ENCODE measurements around the gene NUMBL.
"Not testable (repeated sequence)": the region's sequence is repeated elsewhere in the genome, so short reads cannot be mapped to it uniquely, and the experiment has no call there.

NUMBL gene

DNA sequence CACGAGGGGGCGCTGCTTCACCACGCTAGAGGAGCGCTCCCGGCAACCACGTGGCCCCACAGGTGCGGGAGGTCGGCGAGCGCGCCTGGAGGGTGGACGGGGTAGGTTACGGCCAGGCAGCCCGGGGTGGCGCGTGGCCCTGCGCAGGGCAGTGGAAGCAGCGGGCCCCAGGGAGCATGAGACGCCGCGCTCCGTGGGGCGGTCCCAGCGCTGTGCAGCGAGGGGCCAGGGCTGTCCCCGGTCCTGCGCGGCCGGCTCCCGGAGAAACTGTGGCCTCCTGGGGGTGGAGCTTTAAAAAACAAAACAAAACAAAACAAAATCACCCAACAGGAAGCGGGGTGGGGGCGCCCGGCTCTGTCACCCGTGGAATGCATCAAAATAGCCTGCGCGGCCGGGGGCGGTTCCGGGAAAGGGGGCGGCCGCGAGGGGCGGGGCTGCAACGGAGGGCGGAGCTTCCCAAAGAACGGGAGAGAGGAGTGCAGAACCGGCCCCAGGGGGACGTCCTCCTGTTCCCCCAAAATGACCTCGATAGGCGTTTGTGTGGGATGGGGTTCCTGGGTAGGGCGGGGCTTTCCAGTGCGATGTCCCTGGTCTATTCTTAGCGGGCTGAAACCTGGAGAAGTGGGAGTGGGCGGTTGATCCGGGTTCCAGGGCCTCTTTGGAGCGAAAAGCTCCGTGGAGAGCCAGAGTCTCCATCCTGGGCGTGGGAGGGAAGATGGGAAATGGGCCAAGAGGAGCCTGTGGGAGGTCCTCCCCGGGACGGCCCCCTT, 27.3 kb downstream of the NUMBL start:
- peak; percentile 64 to 94 for DNase-seq

- DNase-seq = no peak
These were observed 28.8 kb downstream of the NUMBL start for GRCh38 chr19:40661616-40662015.

- DNase-seq = no peak
These were observed 30.9 kb downstream of the NUMBL start for GRCh38 chr19:40659566-40659965.

DNA sequence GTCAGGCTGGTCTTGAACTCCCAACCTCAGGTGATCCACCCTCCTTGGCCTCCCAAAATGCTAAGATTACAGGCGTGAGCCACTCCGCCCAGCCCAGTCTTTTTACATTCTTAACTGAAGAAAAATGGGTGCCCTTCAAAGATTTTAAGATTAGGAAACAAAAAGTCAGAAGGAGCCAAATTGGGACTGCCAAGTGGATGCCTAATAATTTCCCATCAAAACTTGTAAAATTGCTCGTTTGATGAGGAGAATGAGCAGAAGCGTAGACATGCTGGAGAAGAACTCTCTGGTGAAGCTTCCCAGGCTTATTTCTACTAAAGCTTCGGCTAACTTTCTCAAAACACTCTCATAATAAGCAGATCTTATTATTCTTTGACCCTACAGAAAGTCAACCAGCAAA, 31.3 kb downstream of the NUMBL start:
- no peak for DNase-seq

DNA sequence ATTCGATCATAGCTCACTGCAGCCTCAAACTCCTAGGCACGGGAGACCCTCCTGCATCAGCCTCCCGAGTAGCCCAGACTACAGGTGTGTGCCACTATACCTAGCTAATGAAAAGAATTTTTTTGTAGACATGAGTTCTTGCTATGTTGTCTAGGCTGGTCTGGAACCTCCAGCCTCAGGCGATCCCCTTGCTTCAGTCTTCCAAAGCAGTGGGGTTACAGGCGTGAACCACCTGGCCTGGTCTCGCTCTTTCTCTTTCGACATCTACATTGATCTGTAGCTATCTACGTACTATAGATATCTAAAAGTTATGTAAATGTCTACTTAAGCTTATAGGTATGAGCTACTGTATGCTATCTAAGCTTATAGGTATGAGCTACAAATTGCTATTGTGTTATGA, 32.4 kb downstream of the NUMBL start:
- no peak for DNase-seq

DNA sequence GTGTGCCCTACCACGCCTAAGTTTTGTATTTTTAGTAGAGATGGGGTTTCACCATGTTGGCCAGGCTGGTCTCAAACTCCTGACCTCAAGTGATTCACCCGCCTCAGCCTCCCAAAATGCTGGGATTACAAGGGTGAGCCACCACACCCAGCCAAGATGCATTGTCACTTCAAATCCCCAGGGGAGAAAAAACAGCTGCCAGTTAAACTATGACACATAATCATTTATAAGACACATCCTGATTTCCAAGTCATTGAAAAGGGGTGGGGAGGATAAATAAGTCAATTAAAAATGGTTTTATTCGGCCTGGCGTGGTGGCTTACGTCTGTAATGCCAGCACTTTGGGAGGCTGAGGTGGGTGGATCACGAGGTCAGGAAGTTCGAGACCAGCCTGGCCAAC, 34.8 kb downstream of the NUMBL start:
- DNase-seq = not testable (repeated sequence)

GRCh38 chr19:40652303-40652702, 38.1 kb downstream of the NUMBL start:
- not testable (repeated sequence) for DNase-seq

- DNase-seq = no peak
These were observed 39.6 kb downstream of the NUMBL start for GRCh38 chr19:40650749-40651305.

GRCh38 chr19:40649903-40650675, 40.4 kb downstream of the NUMBL start:
- peak in 1 of 2 experiments; percentile 39 for DNase-seq

- no peak for DNase-seq
These were observed 43.7 kb downstream of the NUMBL start for GRCh38 chr19:40646743-40647254.

GRCh38 chr19:40642757-40643305, 47.6 kb downstream of the NUMBL start:
- no peak for DNase-seq

- DNase-seq = no peak
These were observed 48.3 kb downstream of the NUMBL start for GRCh38 chr19:40642051-40642706.

- DNase-seq = no peak
These were observed 49.2 kb downstream of the NUMBL start for GRCh38 chr19:40641281-40641680.

- DNase-seq = no peak
These were observed 49.7 kb downstream of the NUMBL start for GRCh38 chr19:40640744-40641143.

GRCh38 chr19:40639638-40639982, 50.8 kb downstream of the NUMBL start:
- no peak for DNase-seq

GRCh38 chr19:40638327-40638726, 52.1 kb downstream of the NUMBL start:
- DNase-seq = no peak

DNA sequence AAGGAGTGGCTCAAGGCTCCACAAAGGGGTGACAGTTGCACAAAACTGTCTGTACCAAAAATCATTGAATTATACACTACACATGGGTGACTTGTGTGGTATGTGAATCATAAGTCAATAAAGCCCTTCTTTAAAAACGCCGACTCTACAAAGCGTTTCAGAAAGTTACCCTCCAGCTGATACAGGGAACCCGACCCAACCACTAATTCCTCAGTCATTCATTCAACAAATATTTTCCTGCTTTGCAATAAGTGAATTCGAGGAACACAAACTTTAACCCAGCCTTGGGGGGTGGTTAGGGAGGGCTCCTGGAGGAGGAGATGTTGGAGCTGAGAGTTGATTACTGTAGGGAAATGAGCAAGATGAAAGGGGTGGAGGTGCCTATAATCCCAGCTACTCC, 57.2 kb downstream of the NUMBL start:
- no peak for DNase-seq

DNA sequence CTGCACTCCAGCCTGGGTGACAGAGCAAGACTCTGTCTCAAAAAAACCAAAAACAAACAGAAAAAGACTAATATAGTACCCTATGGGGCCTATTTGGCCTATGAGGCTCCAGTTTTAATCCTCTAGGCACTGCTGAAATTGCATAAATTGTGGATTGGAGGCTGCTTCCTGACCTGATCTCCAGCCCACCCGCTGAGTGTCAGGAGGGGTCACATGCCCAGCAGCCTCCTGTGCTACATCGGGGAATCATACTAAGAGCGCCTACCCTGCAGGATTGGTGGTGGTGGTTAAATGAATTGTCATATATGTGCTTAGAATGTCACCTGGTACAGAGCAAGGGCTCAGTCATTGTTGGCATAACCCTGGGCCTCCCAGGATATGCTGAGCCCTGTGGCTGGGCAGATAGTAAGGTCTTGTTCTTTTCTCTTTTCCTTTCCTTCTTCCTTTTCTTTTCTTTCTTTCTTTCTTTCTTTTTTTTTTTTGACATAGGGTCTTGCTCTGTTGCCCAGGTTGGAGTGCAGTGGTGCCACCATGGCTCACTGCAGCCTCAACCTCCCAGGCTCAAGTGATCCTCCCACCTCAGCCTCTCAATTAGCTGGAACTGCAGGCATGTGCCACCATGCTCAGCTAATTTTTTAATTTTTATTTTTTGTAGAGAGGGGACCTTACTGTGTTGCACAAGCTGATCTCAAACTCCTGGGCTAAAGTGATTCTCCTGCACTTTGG, 58.0 kb downstream of the NUMBL start:
- no peak for DNase-seq

DNA sequence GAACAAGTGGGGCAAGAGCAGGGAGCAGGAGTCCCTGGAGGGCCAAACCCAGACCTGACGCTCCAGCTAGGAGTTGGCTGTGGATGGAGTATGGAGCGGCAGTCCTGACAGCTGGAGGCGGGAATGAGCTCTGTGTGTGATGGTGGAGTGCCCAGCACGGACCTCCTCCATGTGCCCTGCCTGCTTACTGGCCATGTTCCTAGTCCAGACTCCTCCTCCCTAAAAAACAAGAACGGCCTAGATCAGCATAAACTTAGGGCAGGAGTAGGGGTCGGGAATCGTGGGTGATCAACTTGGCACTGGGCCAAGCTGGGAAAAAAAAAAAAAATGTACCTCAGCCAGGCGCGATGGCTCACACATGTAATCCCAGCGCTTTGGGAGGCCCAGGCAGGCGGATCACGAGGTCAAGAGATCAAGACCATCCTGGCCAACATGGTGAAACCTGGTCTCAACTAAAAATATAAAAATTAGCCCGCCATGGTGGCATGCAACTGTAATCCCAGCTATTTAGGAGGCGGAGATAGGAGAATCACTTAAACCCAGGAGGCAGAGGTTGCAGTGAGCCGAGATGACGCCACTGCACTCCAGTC, 59.8 kb downstream of the NUMBL start:
- no peak for DNase-seq

GRCh38 chr19:40629346-40629745, 61.1 kb downstream of the NUMBL start:
- no peak for DNase-seq

DNA sequence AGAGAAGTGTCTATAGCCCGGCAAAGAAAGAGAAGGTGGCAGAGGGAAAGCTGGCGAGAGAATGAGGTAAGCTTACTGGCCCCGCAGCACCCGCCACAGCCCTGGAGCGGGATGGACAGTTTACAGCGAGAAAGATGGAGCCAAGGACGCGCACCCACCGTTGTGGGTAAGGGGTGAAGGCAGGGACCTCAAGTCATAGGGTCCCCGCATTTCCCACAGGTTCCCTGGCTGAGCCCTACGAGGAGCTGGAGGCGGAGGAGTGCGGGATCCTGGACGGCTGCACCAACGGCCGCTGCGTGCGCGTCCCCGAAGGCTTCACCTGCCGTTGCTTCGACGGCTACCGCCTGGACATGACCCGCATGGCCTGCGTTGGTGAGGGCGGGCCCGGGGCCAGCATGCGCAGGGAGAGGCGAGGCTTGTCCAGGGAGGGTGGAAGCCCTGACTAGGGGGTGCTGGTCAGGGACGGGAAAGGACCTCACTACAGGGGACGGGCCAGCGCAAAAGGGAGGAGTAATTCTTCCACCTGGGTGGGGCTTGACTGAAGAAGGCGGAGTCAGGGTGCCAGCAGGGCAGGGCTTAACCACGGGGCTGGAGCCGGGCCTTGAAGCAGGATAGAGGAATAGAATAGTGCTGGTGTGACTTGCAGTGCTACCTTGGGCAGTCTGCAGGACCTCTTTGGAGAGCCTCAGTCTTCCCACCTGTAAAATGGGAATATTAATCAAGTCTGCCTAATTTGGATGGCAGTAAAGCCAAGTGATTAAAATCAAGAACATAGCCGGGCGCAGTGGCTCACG, 62.8 kb downstream of the NUMBL start:
- no peak for DNase-seq

Data from NCI-H526 (cell line).